Tibial nerve (tissue), 4 donors: ENCODE results near the gene MTERF1. TPM values are rescaled to one million over a fixed set of nuclear protein-coding genes. Genes with fewer than 3 reads are reported as not detected.
"Not testable (repeated sequence)": the region's sequence is repeated elsewhere in the genome, so short reads cannot be mapped to it uniquely, and the experiment has no call there.

Experiments used
- DNase-seq, 2 donors: peaks; one replicate each; pipeline ENCODE4 v3.0.0-alpha.2; 2019; ENCODE audit warnings: low spot score in 2 of 2
- H3K27ac ChIP-seq, 4 donors: fragments of 200-600 bp; sonication (generic) in 3 of 4; one replicate each; pipeline ENCODE4 v1.5.1; 2017 to 2019; ENCODE audit warnings: mild to moderate bottlenecking in 1 of 4
- H3K27me3 ChIP-seq, 2 donors: fragments of 200-600 bp; sonication (generic) in 1 of 2; one replicate each; pipeline versions ENCODE4 v1.5.1 to v1.6.0; 2017 to 2019
- H3K36me3 ChIP-seq, 3 donors: fragments of 200-600 bp; sonication (generic); one replicate each; pipeline ENCODE4 v1.5.1; 2018 to 2019
- H3K4me1 ChIP-seq, 4 donors: fragments of 200-600 bp; sonication (generic) in 3 of 4; one replicate each; pipeline ENCODE4 v1.5.1; 2017 to 2019
- H3K4me3 ChIP-seq, 4 donors: fragments of 200-600 bp; sonication (generic) in 3 of 4; one replicate each; pipeline ENCODE4 v1.5.1; 2017 to 2019; ENCODE audit warnings: mild to moderate bottlenecking in 1 of 4, moderate library complexity in 1 of 4
- H3K9me3 ChIP-seq, 4 donors: fragments of 200-600 bp; sonication (generic) in 3 of 4; one replicate each; pipeline ENCODE4 v1.5.1; 2017 to 2019
- EP300 ChIP-seq, 2 donors: sonication (generic); formaldehyde crosslinking; IDR thresholded peaks; one replicate each; pipeline ENCODE4 v1.6.1; 2017; ENCODE audit warnings: antibody characterized with exemption in 2 of 2, mild to moderate bottlenecking in 1 of 2
- POLR2A ChIP-seq, 2 donors: fragments of 450-650 bp; IDR thresholded peaks; one replicate each; pipeline ENCODE4 v1.6.1; 2017; ENCODE audit warnings: antibody characterized with exemption in 2 of 2, mild to moderate bottlenecking in 2 of 2, moderate library complexity in 2 of 2
- WGBS, 2 donors: methylation state at CpG; one replicate each; pipeline ENCODE4 v1.1.5; 2018; 5-methylcytosine and 5-hydroxymethylcytosine counted together
- total RNA-seq, 4 donors: library from RNA; depleted of rRNA; stranded (reverse); fragments of >200 nt; gene quantifications; one replicate each; pipeline ENCODE4 v1.1.0, GENCODE V29; 2016
- TF ChIP-seq, protein P1 (sequence below), 5 experiments: fragments of 200-600 bp in 3 of 5; fragments of 450-650 bp in 2 of 5; sonication (generic) in 3 of 5; IDR thresholded peaks; one replicate each; pipeline ENCODE4 v1.5.1; 2016 to 2019; ENCODE audit warnings: antibody characterized with exemption in 5 of 5, mild to moderate bottlenecking in 3 of 5, moderate library complexity in 2 of 5

MTERF1 gene
- total RNA-seq, 4 donors from 2014 or later: 4.3 to 10.8 (median 9.3) TPM

- Histone ChIP-seq H3K27me3 (no peaks in the 10 kb centered on the region), H3K36me3 (peaks cover 0 to 43% (median 0%) of the 10 kb centered on the region in 3 donors), H3K4me1 (no peaks in the 10 kb centered on the region), H3K9me3 (no peaks in the 10 kb centered on the region), H3K4me3 (no peak overlapping the region), H3K27ac (no peak overlapping the region)
- 82 to 85% methylated on average over 1 of the region's 1 CpG for WGBS, 2 donors
- DNase-seq: no peak
- TF ChIP-seq EP300 (IDR thresholded peaks at IDR 0.05) (no peak), POLR2A (IDR thresholded peaks at IDR 0.05) (no peak)
- TF ChIP-seq, protein P1, sequence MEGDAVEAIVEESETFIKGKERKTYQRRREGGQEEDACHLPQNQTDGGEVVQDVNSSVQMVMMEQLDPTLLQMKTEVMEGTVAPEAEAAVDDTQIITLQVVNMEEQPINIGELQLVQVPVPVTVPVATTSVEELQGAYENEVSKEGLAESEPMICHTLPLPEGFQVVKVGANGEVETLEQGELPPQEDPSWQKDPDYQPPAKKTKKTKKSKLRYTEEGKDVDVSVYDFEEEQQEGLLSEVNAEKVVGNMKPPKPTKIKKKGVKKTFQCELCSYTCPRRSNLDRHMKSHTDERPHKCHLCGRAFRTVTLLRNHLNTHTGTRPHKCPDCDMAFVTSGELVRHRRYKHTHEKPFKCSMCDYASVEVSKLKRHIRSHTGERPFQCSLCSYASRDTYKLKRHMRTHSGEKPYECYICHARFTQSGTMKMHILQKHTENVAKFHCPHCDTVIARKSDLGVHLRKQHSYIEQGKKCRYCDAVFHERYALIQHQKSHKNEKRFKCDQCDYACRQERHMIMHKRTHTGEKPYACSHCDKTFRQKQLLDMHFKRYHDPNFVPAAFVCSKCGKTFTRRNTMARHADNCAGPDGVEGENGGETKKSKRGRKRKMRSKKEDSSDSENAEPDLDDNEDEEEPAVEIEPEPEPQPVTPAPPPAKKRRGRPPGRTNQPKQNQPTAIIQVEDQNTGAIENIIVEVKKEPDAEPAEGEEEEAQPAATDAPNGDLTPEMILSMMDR (IDR thresholded peaks at IDR 0.05): no peak
These were observed 10.8 kb downstream of the MTERF1 start for GRCh38 chr7:91869661-91870060.

DNA sequence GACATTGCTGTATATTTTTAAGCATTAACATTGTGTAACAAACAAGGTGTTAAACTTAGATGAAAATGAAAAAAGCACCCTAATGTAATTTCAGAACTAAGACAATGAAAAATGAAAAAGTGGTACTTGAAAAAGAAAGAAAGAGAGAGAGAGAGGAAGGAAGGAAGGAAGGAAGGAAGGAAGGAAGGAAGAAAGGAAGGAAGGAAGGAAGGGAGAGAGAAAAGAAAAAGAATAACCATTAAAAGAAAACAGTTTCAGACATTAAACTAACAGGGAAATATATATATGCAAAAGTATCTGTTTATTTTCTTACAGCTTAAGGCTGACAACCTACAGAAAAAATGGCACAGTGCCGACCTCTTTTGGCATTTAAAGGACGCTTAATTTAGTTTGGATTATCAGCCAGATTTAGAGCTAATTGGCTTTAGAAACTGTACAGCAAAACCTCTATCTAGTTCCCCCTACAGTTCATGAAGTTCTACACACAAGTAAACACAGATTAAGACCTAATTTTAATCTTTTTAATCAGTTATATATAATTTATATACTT lies 13.8 kb downstream of the MTERF1 start:
- no peak for TF ChIP-seq POLR2A (IDR thresholded peaks at IDR 0.05)
- Histone ChIP-seq H3K4me3 (no peak overlapping the region), H3K27ac (no peak overlapping the region), H3K4me1 (no peaks in the 10 kb centered on the region), H3K9me3 (no peaks in the 10 kb centered on the region), H3K36me3 (peaks cover 0 to 20% (median 0%) of the 10 kb centered on the region in 3 donors), H3K27me3 (no peaks in the 10 kb centered on the region)
- DNase-seq: no peak
- WGBS, 2 donors: 46% methylated on average over 2 of the region's 2 CpGs

GRCh38 chr7:91865511-91865910 lies 15.0 kb downstream of the MTERF1 start:
- no peak for DNase-seq
- Histone ChIP-seq H3K9me3 (no peaks in the 10 kb centered on the region), H3K27me3 (no peaks in the 10 kb centered on the region), H3K36me3 (peaks cover 0 to 10% (median 0%) of the 10 kb centered on the region in 3 donors), H3K27ac (no peak overlapping the region), H3K4me1 (no peaks in the 10 kb centered on the region), H3K4me3 (no peak overlapping the region)
- 76 to 88% methylated on average over 2 of the region's 2 CpGs for WGBS, 2 donors
- TF ChIP-seq POLR2A (IDR thresholded peaks at IDR 0.05) (no peak), EP300 (IDR thresholded peaks at IDR 0.05) (no peak)
- TF ChIP-seq, protein P1 (IDR thresholded peaks at IDR 0.05): no peak

- DNase-seq, H3K27me3 ChIP-seq, H3K4me3 ChIP-seq, H3K27ac ChIP-seq, H3K4me1 ChIP-seq, H3K9me3 ChIP-seq: not testable (repeated sequence)
- peaks cover 0 to 10% (median 0%) of the 10 kb centered on the region in 3 donors for H3K36me3 ChIP-seq
These were observed 15.9 kb downstream of the MTERF1 start for GRCh38 chr7:91864604-91865003.

DNA sequence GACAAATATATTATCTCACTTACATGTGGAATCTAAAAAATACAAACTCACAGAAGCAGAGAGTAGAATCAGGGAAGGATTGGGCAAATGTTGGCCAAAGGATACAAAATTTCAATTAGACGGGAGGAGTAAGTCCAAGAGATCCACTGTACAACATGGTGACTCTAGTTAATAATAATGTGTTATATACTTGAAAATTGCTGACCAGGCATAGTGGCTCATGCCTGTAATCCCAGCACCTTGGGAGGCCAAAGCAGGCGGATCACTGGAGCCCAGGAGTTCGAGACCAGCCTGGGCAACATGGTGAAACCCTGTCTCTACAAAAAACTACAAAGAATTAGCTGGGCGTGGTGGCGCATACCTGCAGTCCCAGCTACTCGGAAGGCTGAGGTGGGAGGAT lies 16.4 kb downstream of the MTERF1 start:
- H3K4me3 ChIP-seq: no peak overlapping the region
- 94 to 96% methylated on average over 6 of the region's 6 CpGs for WGBS, 2 donors
- no peaks in the 10 kb centered on the region for H3K27me3 ChIP-seq
- no peak overlapping the region for H3K27ac ChIP-seq
- TF ChIP-seq, protein P1 (IDR thresholded peaks at IDR 0.05): no peak
- TF ChIP-seq EP300 (IDR thresholded peaks at IDR 0.05) (no peak), POLR2A (IDR thresholded peaks at IDR 0.05) (no peak)
- no peaks in the 10 kb centered on the region for H3K4me1 ChIP-seq
- H3K9me3 ChIP-seq: no peaks in the 10 kb centered on the region
- H3K36me3 ChIP-seq: peaks cover 0 to 10% (median 0%) of the 10 kb centered on the region in 3 donors
- no peak for DNase-seq

GRCh38 chr7:91852263-91852741 lies 28.2 kb downstream of the MTERF1 start:
- TF ChIP-seq, protein P1 (IDR thresholded peaks at IDR 0.05): no peak
- TF ChIP-seq POLR2A (IDR thresholded peaks at IDR 0.05) (no peak), EP300 (IDR thresholded peaks at IDR 0.05) (no peak)
- H3K27ac ChIP-seq: no peak overlapping the region
- H3K27me3 ChIP-seq: no peaks in the 10 kb centered on the region
- peaks cover 0 to 11% (median 0%) of the 10 kb centered on the region in 3 donors for H3K36me3 ChIP-seq
- peaks cover 0 to 26% (median 3%) of the 10 kb centered on the region in 4 donors for H3K9me3 ChIP-seq
- DNase-seq: no peak
- no peak overlapping the region for H3K4me3 ChIP-seq
- H3K4me1 ChIP-seq: no peaks in the 10 kb centered on the region
